K562 (cell line): ENCODE results near the gene VRK1. TPM values are rescaled to one million over a fixed set of nuclear protein-coding genes. Genes with fewer than 3 reads are reported as not detected.
A peak's percentile ranks its signal among the peaks of the same experiment; 100 is the strongest.

ENCODE experiments used
- CEBPG ChIP-seq, 3 experiments: fragments of 200-800 bp in 1 of 3; sonication (Bioruptor generic) in 1 of 3; sonication (generic) in 1 of 3; formaldehyde crosslinking in 1 of 3; IDR thresholded peaks in 2 of 3; conservative IDR thresholded peaks in 1 of 3; 2 replicates each; pipeline versions ENCODE4 v1.6.1 to v1.8.0; 2016 to 2022; ENCODE audit warnings: missing compliant biosample characterization in 2 of 3, missing genetic modification characterization in 2 of 3, mild to moderate bottlenecking in 1 of 3, missing genetic modification reagents in 1 of 3
- CHAMP1 ChIP-seq: fragments of 450-650 bp; IDR thresholded peaks from 2 replicates; pipeline ENCODE4 v1.6.1; 2016; ENCODE audit warnings: mild to moderate bottlenecking
- ELF4 ChIP-seq: fragments of 450-650 bp; formaldehyde crosslinking; IDR thresholded peaks from 2 replicates; pipeline ENCODE4 v1.4.0; 2022; ENCODE audit warnings: missing genetic modification characterization
- ESRRB ChIP-seq: fragments of 250-450 bp; sonication (Bioruptor Pico); IDR thresholded peaks from 2 replicates; pipeline ENCODE4 v1.5.0; 2020; ENCODE audit warnings: mild to moderate bottlenecking, moderate library complexity, borderline replicate concordance
- ETV6 ChIP-seq, 3 experiments: fragments of 150-350 bp in 1 of 3; sonication (generic) in 1 of 3; formaldehyde crosslinking in 1 of 3; IDR thresholded peaks; 2 replicates each; pipeline versions ENCODE4 v1.6.1 to v1.8.0; 2014 to 2022; ENCODE audit warnings: borderline replicate concordance in 2 of 3, low read depth in 2 of 3, antibody characterized with exemption in 1 of 3, low read length in 1 of 3, mild to moderate bottlenecking in 1 of 3, missing genetic modification reagents in 1 of 3
- FOXA1 ChIP-seq: fragments of 450-650 bp; IDR thresholded peaks from 2 replicates; pipeline ENCODE4 v1.6.1; 2016; ENCODE audit warnings: mild to moderate bottlenecking, borderline replicate concordance
- KLF1 ChIP-seq: fragments of 450-650 bp; IDR thresholded peaks from 2 replicates; pipeline ENCODE4 v1.6.1; 2016; ENCODE audit warnings: missing genetic modification characterization, missing compliant biosample characterization
- KLF6 ChIP-seq: fragments of 250-450 bp; sonication (Bioruptor Pico); IDR thresholded peaks from 2 replicates; pipeline ENCODE4 v1.4.0; 2020; ENCODE audit warnings: mild to moderate bottlenecking, moderate library complexity, borderline replicate concordance
- PHF20 ChIP-seq: fragments of 450-650 bp; IDR thresholded peaks from 2 replicates; pipeline ENCODE4 v1.6.1; 2018; ENCODE audit not compliant: partially characterized antibody
- RREB1 ChIP-seq: fragments of 250-450 bp; sonication (Bioruptor Pico); IDR thresholded peaks from 2 replicates; pipeline ENCODE4 v1.4.0; 2020
- SRF ChIP-seq, 2 experiments: fragments of 250-450, 450-650 bp in 1 of 2; sonication (Bioruptor Pico) in 1 of 2; sonication (generic) in 1 of 2; formaldehyde crosslinking; IDR thresholded peaks; 2 replicates each; pipeline versions ENCODE4 v1.5.0 to v1.5.1; 2020 to 2022; ENCODE audit warnings: mild to moderate bottlenecking in 1 of 2, missing genetic modification reagents in 1 of 2
- SRSF3 ChIP-seq: fragments of 200-400 bp; formaldehyde crosslinking; IDR thresholded peaks from 2 replicates; pipeline ENCODE4 v1.6.1; 2016; ENCODE audit warnings: mild to moderate bottlenecking, low read length, moderate library complexity; ENCODE audit not compliant: insufficient read depth
- polyA plus RNA-seq, 8 experiments: library from polyadenylated mRNA; depleted of rRNA in 4 of 8; stranded (reverse) in 5 of 8; unstranded in 3 of 8; fragments of >200 nt; fragmentation: Nextera tagmentation in 2 of 8; fragmentation: Illumina TruSeq in 1 of 8; extraction: Ambion mirVana in 2 of 8; extraction: Trizol in 1 of 8; gene quantifications; 2 replicates each; pipeline versions ENCODE4 v1.2.1 to v1.2.3, GENCODE V29; 2011 to 2014; ENCODE audit warnings: inconsistent platforms in 1 of 8, missing spikeins in 1 of 8
- total RNA-seq, 7 experiments: library from RNA; depleted of rRNA in 6 of 7; stranded (reverse); fragments of >200 nt in 6 of 7; fragmentation: Illumina TruSeq in 2 of 7; extraction: Trizol in 2 of 7; gene quantifications; 2 replicates each; pipeline versions ENCODE4 v1.2.1 to v1.2.3, GENCODE V29; 2011 to 2021; ENCODE audit warnings: low replicate concordance in 1 of 7
- TF ChIP-seq, protein P1 (sequence below): fragments of 450-650 bp; IDR thresholded peaks from 2 replicates; pipeline ENCODE4 v1.6.1; 2018; ENCODE audit not compliant: partially characterized antibody

The VRK1 gene
- total and polyA plus RNA-seq, 9 of the 15 experiments (the other 6 are each of a cell fraction or from before 2014, with no cell fraction given), result 83.6 to 177 (median 116) TPM

DNA sequence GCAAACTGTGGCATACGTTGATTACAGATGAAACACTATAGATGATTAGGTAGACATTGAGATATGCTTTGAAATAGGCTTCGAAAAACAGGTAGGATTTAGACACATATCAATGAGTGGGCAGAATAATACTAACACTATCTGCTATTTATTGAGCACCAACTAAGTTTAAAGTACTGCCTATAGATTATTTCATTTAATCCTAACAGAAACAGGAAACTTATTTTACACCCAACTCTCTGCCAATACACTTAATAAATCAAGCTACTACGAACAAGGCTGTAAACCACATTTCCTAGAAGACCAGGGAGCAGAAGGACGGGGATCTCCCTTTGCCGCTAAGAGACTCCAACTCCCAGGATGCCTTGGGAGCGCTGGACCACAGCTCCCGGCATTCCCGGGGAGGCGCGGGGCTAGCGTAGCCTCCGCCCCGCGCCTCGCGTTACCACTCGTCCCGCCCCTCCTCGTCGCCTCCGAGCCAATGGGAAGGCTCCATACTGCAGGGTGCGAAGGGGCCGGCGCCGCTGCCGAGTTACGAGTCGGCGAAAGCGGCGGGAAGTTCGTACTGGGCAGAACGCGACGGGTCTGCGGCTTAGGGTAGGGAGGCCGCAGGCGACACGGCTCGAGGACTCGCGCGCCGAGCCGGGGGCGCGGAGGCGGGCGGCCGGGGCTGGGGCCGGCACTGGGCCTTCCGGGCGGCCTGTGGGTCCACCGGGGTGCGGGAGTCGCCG, at the start of gene VRK1 (continued):
- TF ChIP-seq RREB1 (CRISPR knock-in tag) (no peak), PHF20 (no peak), CEBPG (CRISPR knock-in tag; IDR thresholded peaks at IDR 0.05) (no peak), CEBPG (tag; conservative IDR thresholded peaks at IDR 0.05 in 1 of 2, IDR thresholded peaks at IDR 0.05 in 1 of 2) (no peak), ETV6 (IDR thresholded peaks at IDR 0.05; ENCODE audit: borderline replicate concordance in 1 of 2, low read depth in 2 of 2, low read length in 1 of 2) (no peak), ETV6 (CRISPR knock-in tag; IDR thresholded peaks at IDR 0.05; ENCODE audit: borderline replicate concordance) (no peak), KLF6 (CRISPR knock-in tag) (no peak), ELF4 (CRISPR knock-in tag) (no peak), FOXA1 (no peak), SRF (CRISPR knock-in tag; IDR thresholded peaks at IDR 0.05) (no peak), ESRRB (CRISPR knock-in tag) (no peak), SRSF3 (no peak), CHAMP1 (no peak), KLF1 (tag) (0 out of 2 replicates have a peak, but pooled peaks have one; percentile 63)
- TF ChIP-seq, protein P1, sequence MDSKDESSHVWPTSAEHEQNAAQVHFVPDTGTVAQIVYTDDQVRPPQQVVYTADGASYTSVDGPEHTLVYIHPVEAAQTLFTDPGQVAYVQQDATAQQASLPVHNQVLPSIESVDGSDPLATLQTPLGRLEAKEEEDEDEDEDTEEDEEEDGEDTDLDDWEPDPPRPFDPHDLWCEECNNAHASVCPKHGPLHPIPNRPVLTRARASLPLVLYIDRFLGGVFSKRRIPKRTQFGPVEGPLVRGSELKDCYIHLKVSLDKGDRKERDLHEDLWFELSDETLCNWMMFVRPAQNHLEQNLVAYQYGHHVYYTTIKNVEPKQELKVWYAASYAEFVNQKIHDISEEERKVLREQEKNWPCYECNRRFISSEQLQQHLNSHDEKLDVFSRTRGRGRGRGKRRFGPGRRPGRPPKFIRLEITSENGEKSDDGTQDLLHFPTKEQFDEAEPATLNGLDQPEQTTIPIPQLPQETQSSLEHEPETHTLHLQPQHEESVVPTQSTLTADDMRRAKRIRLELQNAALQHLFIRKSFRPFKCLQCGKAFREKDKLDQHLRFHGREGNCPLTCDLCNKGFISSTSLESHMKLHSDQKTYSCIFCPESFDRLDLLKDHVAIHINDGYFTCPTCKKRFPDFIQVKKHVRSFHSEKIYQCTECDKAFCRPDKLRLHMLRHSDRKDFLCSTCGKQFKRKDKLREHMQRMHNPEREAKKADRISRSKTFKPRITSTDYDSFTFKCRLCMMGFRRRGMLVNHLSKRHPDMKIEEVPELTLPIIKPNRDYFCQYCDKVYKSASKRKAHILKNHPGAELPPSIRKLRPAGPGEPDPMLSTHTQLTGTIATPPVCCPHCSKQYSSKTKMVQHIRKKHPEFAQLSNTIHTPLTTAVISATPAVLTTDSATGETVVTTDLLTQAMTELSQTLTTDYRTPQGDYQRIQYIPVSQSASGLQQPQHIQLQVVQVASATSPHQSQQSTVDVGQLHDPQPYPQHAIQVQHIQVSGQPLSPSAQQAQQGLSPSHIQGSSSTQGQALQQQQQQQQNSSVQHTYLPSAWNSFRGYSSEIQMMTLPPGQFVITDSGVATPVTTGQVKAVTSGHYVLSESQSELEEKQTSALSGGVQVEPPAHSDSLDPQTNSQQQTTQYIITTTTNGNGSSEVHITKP, result peak; percentile 8
